ENCODE results near the gene POLA1.

Gene POLA1

GRCh38 chrX:25022499-25023325 is 329.0 kb downstream of the POLA1 start:
- no peak for DNase-seq (ENCODE audit: low read depth in 3 of 3)

DNA sequence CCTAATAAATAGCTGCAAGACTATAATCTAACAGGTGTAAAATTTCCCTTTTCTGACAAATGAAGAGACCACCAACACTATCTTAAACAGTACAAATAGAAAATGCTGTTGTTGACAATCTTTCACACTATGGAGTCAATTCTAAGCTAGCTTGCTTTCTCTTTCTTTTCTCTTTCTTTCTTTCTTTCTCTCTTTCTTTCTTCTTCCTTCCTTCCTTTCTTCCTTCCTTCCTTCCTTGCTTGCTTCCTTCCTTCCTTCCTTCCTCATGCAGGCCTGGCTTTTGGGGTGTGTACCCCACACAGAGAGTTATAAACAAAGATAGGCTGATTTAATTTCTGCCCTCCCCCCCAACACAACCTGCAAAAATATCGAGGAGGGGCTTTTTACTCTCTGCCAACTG is 330.2 kb downstream of the POLA1 start:
- DNase-seq (ENCODE audit: low read depth in 3 of 3), result no peak

DNA sequence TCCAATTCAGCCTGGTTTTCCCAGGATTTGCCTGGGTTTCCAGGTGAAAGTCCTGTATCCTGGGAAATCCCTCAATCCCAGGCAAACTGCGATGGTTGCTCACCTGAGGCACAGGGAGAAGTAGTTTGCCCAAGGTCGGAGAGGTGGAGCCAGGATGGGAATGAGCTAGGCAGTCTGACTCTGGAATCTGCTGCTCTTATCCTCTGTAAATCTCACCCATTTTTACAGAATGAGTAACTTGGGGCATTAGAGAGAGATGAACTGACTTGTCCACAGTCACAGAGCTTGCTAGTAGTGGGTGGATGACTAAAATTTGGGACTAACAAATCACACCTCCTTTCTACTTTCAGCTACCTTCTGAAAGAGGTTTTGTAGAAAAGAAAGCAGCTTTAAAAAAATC is 331.9 kb downstream of the POLA1 start:
- DNase-seq (ENCODE audit: low read depth in 3 of 3), result no peak

DNA sequence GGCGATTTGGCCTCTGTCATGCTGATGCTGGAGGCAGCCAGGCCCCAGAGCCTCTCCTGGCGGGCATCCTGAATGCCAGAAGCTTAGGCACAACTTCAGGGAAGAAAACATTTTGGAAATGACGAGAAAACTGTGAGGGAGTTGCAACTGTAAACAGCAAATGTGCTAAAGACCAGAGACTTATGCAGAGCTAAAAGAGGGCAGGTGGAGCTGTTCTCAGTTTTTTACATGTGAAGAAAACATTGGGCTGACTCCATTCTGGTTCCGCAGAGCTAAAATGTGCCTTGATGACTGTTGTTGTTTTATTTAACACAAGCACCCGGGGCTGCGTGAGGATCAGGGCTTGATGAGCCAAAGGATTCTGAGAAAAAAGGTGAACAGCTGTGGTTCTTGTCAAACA is 332.9 kb downstream of the POLA1 start:
- DNase-seq (ENCODE audit: low read depth in 3 of 3), result no peak

GRCh38 chrX:25028726-25029125 is 335.0 kb downstream of the POLA1 start:
- no peak for DNase-seq (ENCODE audit: low read depth in 3 of 3)

DNA sequence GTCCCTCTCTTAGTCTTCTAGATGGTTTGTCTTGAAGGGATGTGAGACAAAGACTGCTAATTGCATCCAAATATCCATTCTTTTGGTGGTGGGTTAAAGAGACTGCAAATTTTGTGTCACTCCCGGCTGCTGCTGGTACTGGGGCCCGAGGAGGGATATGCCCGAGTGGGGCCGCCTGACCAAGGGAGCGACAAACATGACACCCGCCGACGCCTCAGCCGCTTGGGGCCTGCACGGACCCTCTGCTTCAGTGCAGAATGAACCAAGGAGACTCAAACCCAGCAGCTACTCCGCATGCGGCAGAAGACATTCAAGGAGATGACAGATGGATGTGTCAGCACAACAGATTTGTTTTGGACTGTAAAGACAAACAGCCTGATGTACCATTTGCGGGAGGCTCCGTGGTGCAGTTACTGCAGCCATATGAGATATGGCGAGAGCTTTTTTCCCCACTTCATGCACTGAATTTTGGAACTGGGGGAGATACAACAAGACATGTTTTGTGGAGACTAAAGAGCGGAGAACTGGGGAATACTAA is 335.6 kb downstream of the POLA1 start:
- no peak for DNase-seq (ENCODE audit: low read depth in 3 of 3)

- DNase-seq (ENCODE audit: low read depth in 3 of 3), result no peak
Observed at GRCh38 chrX:25034889-25035288, 341.2 kb downstream of the POLA1 start.

DNA sequence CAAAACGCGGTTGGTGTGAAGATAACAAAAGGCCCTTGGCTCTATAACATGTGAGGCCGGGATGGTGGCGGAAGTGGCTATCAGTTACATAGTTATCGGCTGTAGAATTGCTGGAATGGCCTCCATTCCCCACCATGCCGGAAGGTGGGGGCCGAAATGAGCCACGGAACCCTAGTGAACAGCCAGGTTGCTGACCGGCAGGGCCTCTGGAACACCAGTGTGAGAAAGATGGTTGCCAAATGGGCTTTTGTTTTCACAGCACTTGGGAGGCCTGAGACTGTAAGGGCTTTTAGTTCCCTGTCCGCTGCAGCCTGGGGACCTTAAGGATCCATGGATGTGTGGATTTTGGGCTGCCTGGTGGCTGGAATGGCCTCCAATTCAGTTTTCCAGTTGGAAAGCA is 345.3 kb downstream of the POLA1 start:
- DNase-seq (ENCODE audit: low read depth in 3 of 3), result no peak

DNA sequence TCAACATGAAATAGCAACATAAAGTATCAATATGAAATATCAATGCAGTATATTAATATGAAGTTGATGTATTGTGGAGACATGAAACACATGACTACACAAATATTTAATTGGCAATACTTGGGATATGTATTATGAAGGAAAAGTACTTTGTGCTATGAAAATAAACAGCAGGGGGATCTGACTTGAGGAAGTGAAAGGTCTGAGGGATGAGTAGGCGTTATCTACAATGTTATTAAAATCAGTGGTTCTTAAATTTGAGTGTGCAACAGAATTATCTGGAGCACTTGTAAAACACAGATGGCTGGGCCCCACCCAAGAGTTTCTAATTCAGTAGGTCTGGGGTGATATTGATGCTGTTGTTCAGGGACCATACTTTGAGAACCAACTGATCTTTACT is 349.5 kb downstream of the POLA1 start:
- no peak for DNase-seq (ENCODE audit: low read depth in 3 of 3)

All from stimulated activated CD4-positive, alpha-beta T cell treated with anti-CD3 and anti-CD28 coated beads, TNF-alpha, amount 100 ng/mL, for 4 hours (primary cell).